OCI-LY7 (cell line): Measurements from ENCODE around the gene ATP6V1E1.

Experiments
- CTCF ChIP-seq: fragments of 200-600 bp; sonication (generic); conservative IDR thresholded peaks from 2 replicates; pipeline ENCODE4 v1.5.1; 2014; ENCODE audit warnings: mild to moderate bottlenecking, antibody characterized with exemption, low read length, moderate library complexity, mixed read lengths
- EZH2phosphoT487 ChIP-seq: fragments of 200-600 bp; sonication (generic); IDR thresholded peaks from 2 replicates; pipeline ENCODE4 v1.6.1; 2018; ENCODE audit warnings: low read depth, borderline replicate concordance, mild to moderate bottlenecking, mixed run types, antibody characterized with exemption, low read length, moderate library complexity, mixed read lengths

GRCh38 chr22:17665854-17666253, 37.3 kb upstream of the ATP6V1E1 start:
- TF ChIP-seq CTCF (no peak), EZH2phosphoT487 (no peak)
